Adipose tissue (tissue), 3 donors: Measurements from ENCODE around the gene SLC25A41. TPM values are rescaled to one million over a fixed set of nuclear protein-coding genes. Genes with fewer than 3 reads are reported as not detected.

Experiments
- H3K27ac ChIP-seq: one replicate; pipeline ENCODE4 v1.5.1; 2013; ENCODE audit warnings: low read depth, low read length
- WGBS, 3 donors: extraction: QIAGEN DNeasy Blood & Tissue Kit; methylation state at CpG; one replicate each; pipeline ENCODE4 v1.1.7; 2013; 5-methylcytosine and 5-hydroxymethylcytosine counted together
- polyA plus RNA-seq, 3 donors: library from polyadenylated mRNA; stranded (reverse); fragments of 200-250 nt; gene quantifications; one replicate each; pipeline ENCODE4 v1.2.3, GENCODE V29; 2013
- donor health status: healthy with polysubstance abuse.
- donor health status: Bipolar disorder and iron deficiency.
- donor health status: healthy.

SLC25A41 gene
- under 1 TPM; 0.09 to 0.22 (median 0.21) TPM for polyA plus RNA-seq

- 88 to 94% (median 92%) methylated on average over 9 to 10 of the region's 10 CpGs for WGBS, 3 donors
- H3K27ac ChIP-seq: no peak within 1 kb of the TSS
Measured at GRCh38 chr19:6433663-6434062, at the start of gene SLC25A41. TSS of gene SLC25A41 (minus strand) at chr19:6433763. CDS start at chr19:6433693, 70 bp downstream.

- 49 to 64% (median 64%) methylated on average over 3 of the region's 3 CpGs for whole genome bisulfite sequencing, 3 donors
Measured at GRCh38 chr19:6483235-6483634, 49.7 kb upstream of the SLC25A41 start.

GRCh38 chr19:6482343-6482686 lies 48.8 kb upstream of the SLC25A41 start:
- 92 to 94% (median 93%) methylated on average over 8 of the region's 8 CpGs for WGBS, 3 donors
- no peak overlapping the region for H3K27ac ChIP-seq

More at GRCh38 chr19:6483235-6483634, 49.7 kb upstream of the SLC25A41 start:
- no peak overlapping the region for H3K27ac ChIP-seq

- WGBS, 3 donors: 23 to 44% (median 25%) methylated on average over 22 to 24 of the region's 24 CpGs
- H3K27ac ChIP-seq: no peak within 1 kb of the TSS
Measured at GRCh38 chr19:6481541-6482342, 48.2 kb upstream of the SLC25A41 start, which contains the start of gene DENND1C. TSS of gene DENND1C (minus strand) at chr19:6481787. CDS start at chr19:6481695, 92 bp downstream.

GRCh38 chr19:6480848-6481415 lies 47.4 kb upstream of the SLC25A41 start:
- H3K27ac ChIP-seq: no peak overlapping the region
- WGBS, 3 donors: 56 to 82% (median 59%) methylated on average over 10 of the region's 10 CpGs

- no peak overlapping the region for H3K27ac ChIP-seq
- WGBS, 3 donors: 60 to 79% (median 69%) methylated on average over 7 of the region's 7 CpGs
Measured at GRCh38 chr19:6479836-6480398, 46.4 kb upstream of the SLC25A41 start.

GRCh38 chr19:6478815-6479214 lies 45.3 kb upstream of the SLC25A41 start:
- no peak overlapping the region for H3K27ac ChIP-seq
- 82 to 91% (median 91%) methylated on average over 12 to 13 of the region's 13 CpGs for WGBS, 3 donors

GRCh38 chr19:6476896-6477431 lies 43.4 kb upstream of the SLC25A41 start:
- WGBS, 3 donors: 27 to 47% (median 33%) methylated on average over 29 of the region's 29 CpGs
- H3K27ac ChIP-seq: no peak overlapping the region

- WGBS, 3 donors: 9 to 33% (median 31%) methylated on average over 33 of the region's 33 CpGs
- no peak overlapping the region for H3K27ac ChIP-seq
Measured at GRCh38 chr19:6476155-6476895, 42.8 kb upstream of the SLC25A41 start.

GRCh38 chr19:6475321-6476108 lies 42.0 kb upstream of the SLC25A41 start:
- 21 to 43% (median 31%) methylated on average over 51 to 52 of the region's 52 CpGs for WGBS, 3 donors
- no peak overlapping the region for H3K27ac ChIP-seq

- H3K27ac ChIP-seq: no peak overlapping the region
- whole genome bisulfite sequencing, 3 donors: 33 to 76% (median 69%) methylated on average over 9 of the region's 9 CpGs
Measured at GRCh38 chr19:6473647-6474046, 40.1 kb upstream of the SLC25A41 start.

GRCh38 chr19:6472713-6473112 lies 39.1 kb upstream of the SLC25A41 start:
- 45 to 82% (median 73%) methylated on average over 4 of the region's 4 CpGs for WGBS, 3 donors
- H3K27ac ChIP-seq: no peak overlapping the region

GRCh38 chr19:6471076-6471475 lies 37.5 kb upstream of the SLC25A41 start:
- no peak overlapping the region for H3K27ac ChIP-seq
- 81 to 88% (median 86%) methylated on average over 14 of the region's 14 CpGs for WGBS, 3 donors

GRCh38 chr19:6470173-6470572 lies 36.6 kb upstream of the SLC25A41 start:
- no peak overlapping the region for H3K27ac ChIP-seq
- 56 to 84% (median 76%) methylated on average over 8 of the region's 8 CpGs for WGBS, 3 donors

GRCh38 chr19:6467384-6467783 lies 33.8 kb upstream of the SLC25A41 start:
- WGBS, 3 donors: 79 to 87% (median 79%) methylated on average over 8 of the region's 8 CpGs
- no peak overlapping the region for H3K27ac ChIP-seq

GRCh38 chr19:6466526-6467248 lies 33.1 kb upstream of the SLC25A41 start:
- H3K27ac ChIP-seq: no peak overlapping the region
- 87 to 91% (median 88%) methylated on average over 21 of the region's 21 CpGs for WGBS, 3 donors

- H3K27ac ChIP-seq: no peak overlapping the region
- 92 to 96% (median 96%) methylated on average over 8 of the region's 8 CpGs for WGBS, 3 donors
Measured at GRCh38 chr19:6465663-6466062, 32.1 kb upstream of the SLC25A41 start.
